Lung (tissue), 12 donors: ENCODE data around the gene MAGEA9B. TPM values are rescaled to one million over a fixed set of nuclear protein-coding genes. Genes with fewer than 3 reads are reported as not detected.
"Not testable (repeated sequence)": the region's sequence is repeated elsewhere in the genome, so short reads cannot be mapped to it uniquely, and the experiment has no call there.

Experiments
- ATAC-seq: fragments of 200-7000 bp; cut with Tn5 transposase; one replicate; pipeline ENCODE4 v1.9.1; 2020; ENCODE audit warnings: moderate number of reproducible peaks; ENCODE audit not compliant: insufficient read depth, low FRiP score
- DNase-seq, 3 donors: peaks; one replicate each; pipeline ENCODE4 v3.0.0-alpha.2; 2013 to 2017
- H3K27ac ChIP-seq, 2 donors: one replicate each; pipeline ENCODE4 v1.5.1; 2013; ENCODE audit warnings: mild to moderate bottlenecking in 2 of 2, moderate library complexity in 2 of 2, control low read depth in 1 of 2, inconsistent platforms in 1 of 2, low read depth in 1 of 2, low read length in 1 of 2
- H3K27me3 ChIP-seq, 3 donors: one replicate each; pipeline ENCODE4 v1.5.1; 2013; ENCODE audit warnings: low read length in 2 of 3; ENCODE audit not compliant: control insufficient read depth in 3 of 3, insufficient read depth in 3 of 3
- H3K36me3 ChIP-seq, 4 donors: one replicate each; pipeline ENCODE4 v1.5.1; 2013; ENCODE audit warnings: low read length in 4 of 4, mild to moderate bottlenecking in 1 of 4, moderate library complexity in 1 of 4; ENCODE audit not compliant: control insufficient read depth in 4 of 4, insufficient read depth in 4 of 4
- H3K4me1 ChIP-seq, 5 donors: one replicate each; pipeline ENCODE4 v1.5.1; 2013; ENCODE audit warnings: low read length in 5 of 5, mild to moderate bottlenecking in 2 of 5, moderate library complexity in 1 of 5; ENCODE audit not compliant: control insufficient read depth in 5 of 5, insufficient read depth in 5 of 5
- H3K4me3 ChIP-seq: one replicate; pipeline ENCODE4 v1.5.1; 2013; ENCODE audit warnings: mild to moderate bottlenecking, control low read depth, moderate library complexity
- H3K9ac ChIP-seq, 2 donors: one replicate each; pipeline ENCODE4 v1.5.1; 2013; ENCODE audit warnings: low read length in 2 of 2, control low read depth in 1 of 2; ENCODE audit not compliant: insufficient read depth in 1 of 2
- H3K9me3 ChIP-seq, 4 donors: one replicate each; pipeline ENCODE4 v1.5.1; 2013; ENCODE audit warnings: low read length in 3 of 4, mild to moderate bottlenecking in 1 of 4, moderate library complexity in 1 of 4; ENCODE audit not compliant: control insufficient read depth in 4 of 4, insufficient read depth in 3 of 4
- CTCF ChIP-seq: IDR thresholded peaks from 2 replicates; pipeline ENCODE4 v1.5.1; 2012; ENCODE audit warnings: mild to moderate bottlenecking; ENCODE audit errors: control extremely low read depth, extremely low read depth
- WGBS, 2 donors: extraction: QIAGEN DNeasy Blood & Tissue Kit; methylation state at CpG; one replicate each; pipeline ENCODE4 v1.1.7; 2013; 5-methylcytosine and 5-hydroxymethylcytosine counted together
- polyA plus RNA-seq, 2 donors: library from polyadenylated mRNA; stranded (reverse); fragments of 200-250 nt; gene quantifications; one replicate each; pipeline ENCODE4 v1.2.1, GENCODE V29; 2013
- total RNA-seq, 2 donors: library from RNA; depleted of rRNA in 1 of 2; stranded (reverse); fragments of >200 nt in 1 of 2; gene quantifications; one replicate each; pipeline ENCODE4 v1.2.1, GENCODE V29; 2014 to 2021
- donor health status: control.
- donor health status: control.
- donor health status: Bipolar disorder and iron deficiency.
- donor health status: healthy.
- donor health status: DM: yes; HTN: yes; CAD: no.

The MAGEA9B gene
- total and polyA plus RNA-seq, 4 donors: not detected

DNA sequence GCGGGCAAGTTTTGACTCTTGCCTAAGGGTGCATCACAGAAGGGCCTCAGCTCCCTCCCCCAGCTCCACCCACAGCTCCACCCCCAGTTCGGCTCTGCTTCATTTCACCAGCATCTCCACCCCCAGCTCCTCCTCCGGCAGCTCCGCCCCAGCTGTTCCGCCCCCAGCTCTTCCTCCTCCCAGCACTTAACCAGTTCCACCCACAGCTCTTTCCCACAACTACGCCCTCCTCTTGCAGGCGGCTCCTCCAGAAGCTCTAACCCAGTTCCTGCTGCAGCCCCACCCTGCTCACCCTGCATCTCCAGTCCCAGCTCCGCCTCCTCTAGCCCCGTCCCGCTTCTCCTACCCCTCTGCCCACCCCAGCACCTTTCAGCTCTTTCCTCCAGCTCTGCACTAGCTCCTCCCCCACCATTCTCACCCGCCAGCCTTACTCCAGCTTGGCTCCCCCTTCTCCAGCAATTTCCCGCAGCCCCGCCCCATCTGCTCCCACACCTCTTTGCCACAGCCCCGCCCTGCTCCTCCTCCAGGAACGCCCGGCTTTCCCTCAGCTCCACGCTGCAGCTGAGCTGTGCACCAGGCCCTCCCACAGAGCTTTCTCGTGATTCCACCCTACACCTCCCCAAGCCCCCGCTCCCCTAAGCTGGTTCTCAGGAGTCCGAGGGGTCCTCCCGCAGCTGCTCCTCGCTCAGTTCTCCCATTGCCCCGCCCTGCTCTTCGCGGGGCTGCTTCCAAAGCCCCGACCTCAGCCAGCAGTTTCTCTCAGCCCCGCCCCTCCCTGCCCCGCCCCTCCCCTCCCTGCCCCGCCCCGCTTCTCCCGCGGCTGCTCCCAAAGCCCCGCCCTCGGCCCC lies 47.8 kb downstream of the MAGEA9B start:
- WGBS, 2 donors: 1 to 34% methylated on average over 16 to 34 of the region's 34 CpGs
- peaks cover 0 to 4% (median 0%) of the 10 kb centered on the region in 5 donors for H3K4me1 ChIP-seq
- ATAC-seq (peak; percentile 60), DNase-seq (peak; percentile 91 to 94 (median 92))
- H3K9me3 ChIP-seq: peaks cover 0 to 3% (median 0%) of the 10 kb centered on the region in 4 donors
- H3K27me3 ChIP-seq: no peaks in the 10 kb centered on the region
- H3K27ac ChIP-seq: peak overlapping the region; percentile 83 to 89
- H3K9ac ChIP-seq: no peak overlapping the region
- peak overlapping the region; percentile 34 for H3K4me3 ChIP-seq
- TF ChIP-seq CTCF: no peak
- peaks cover 0 to 4% (median 0%) of the 10 kb centered on the region in 4 donors for H3K36me3 ChIP-seq

DNA sequence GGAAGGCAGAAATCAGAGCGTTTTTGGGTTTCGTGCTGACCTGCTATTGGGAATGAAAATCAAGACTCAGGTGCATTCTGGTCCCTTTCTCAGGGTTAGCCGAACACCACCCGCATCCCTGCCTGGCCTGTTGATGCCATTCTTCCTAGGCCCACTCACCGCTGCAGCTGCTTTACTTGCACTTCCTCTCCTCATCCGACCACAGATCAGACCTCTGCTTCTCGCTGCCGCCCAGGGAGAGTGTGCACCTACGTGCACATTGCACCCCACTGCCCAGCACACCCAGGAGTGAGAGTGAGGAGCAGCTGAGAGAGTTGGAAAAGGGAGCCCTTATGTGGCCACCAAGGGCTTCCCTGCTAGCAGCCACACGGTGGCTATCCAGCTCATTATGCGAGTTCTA lies 49.8 kb downstream of the MAGEA9B start:
- not testable (repeated sequence) for ATAC-seq, H3K9ac ChIP-seq, H3K27me3 ChIP-seq, H3K9me3 ChIP-seq, H3K27ac ChIP-seq, H3K4me3 ChIP-seq, H3K4me1 ChIP-seq, H3K36me3 ChIP-seq, DNase-seq
- 60 to 77% methylated on average over 5 to 8 of the region's 11 CpGs for WGBS, 2 donors

DNA sequence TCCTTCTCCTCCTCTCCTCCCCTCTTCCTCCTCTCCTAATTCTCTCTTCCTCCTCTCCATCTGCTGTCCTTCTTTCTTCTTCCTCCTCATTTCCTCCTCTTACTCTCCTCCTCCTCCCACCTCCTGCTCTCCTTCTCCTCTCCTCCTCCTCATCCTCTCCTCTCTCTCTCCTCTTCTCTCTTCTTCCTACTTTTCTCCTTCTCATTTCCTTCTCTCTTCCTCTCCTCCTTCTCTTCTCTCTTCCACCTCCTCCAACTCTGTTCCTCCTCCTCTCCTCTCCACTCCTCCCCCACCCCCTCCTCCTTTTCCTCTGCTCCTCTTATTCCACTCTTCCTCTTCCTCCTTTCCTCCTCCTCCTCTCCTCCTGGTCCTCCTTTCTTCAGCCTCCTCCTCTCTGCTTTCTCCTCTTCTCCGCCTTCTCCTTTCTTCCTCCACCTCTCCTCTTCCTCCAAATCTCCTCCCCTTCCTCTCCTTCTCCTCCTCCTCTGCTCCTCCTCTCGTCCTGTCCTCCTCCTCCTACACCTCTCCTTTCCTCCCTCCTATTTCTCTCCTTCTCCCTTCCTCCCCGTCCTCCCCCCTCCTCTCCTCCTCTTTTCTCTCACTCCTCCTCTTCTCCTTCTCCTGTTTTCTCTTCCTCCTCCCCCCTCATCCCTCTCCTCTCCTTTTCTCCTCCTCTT lies 52.2 kb downstream of the MAGEA9B start:
- H3K9me3 ChIP-seq, H3K4me1 ChIP-seq, DNase-seq, H3K36me3 ChIP-seq, H3K4me3 ChIP-seq, ATAC-seq, H3K27ac ChIP-seq, H3K9ac ChIP-seq, H3K27me3 ChIP-seq: not testable (repeated sequence)
- 55 to 80% methylated on average over 3 of the region's 3 CpGs for WGBS, 2 donors

- not testable (repeated sequence) for ATAC-seq, H3K4me1 ChIP-seq, H3K9me3 ChIP-seq, H3K36me3 ChIP-seq, DNase-seq, H3K4me3 ChIP-seq, H3K27me3 ChIP-seq, H3K9ac ChIP-seq, H3K27ac ChIP-seq
- 88 to 96% methylated on average over 7 to 10 of the region's 11 CpGs for whole genome bisulfite sequencing, 2 donors
Measured at GRCh38 chrX:149533999-149534398, 53.3 kb downstream of the MAGEA9B start.

- not testable (repeated sequence) for H3K4me3 ChIP-seq, H3K9ac ChIP-seq, H3K9me3 ChIP-seq, ATAC-seq, H3K27ac ChIP-seq, H3K4me1 ChIP-seq, H3K36me3 ChIP-seq, DNase-seq, H3K27me3 ChIP-seq
- WGBS, 2 donors: 83% methylated on average over 1 of the region's 3 CpGs; no CpG with 5 or more reads in 1 of the 2 donors
Measured at GRCh38 chrX:149532868-149533267, 54.4 kb downstream of the MAGEA9B start.

Other genes starting within 250 kb of the MAGEA9B start
- gene IDS, start 82.2 kb downstream of the MAGEA9B start, total RNA-seq: 100 to 1,000 TPM in 1 of 2 donors, 10 to 100 TPM in 1; 39.8 to 100 TPM
- 10 to 100 TPM; 32.0 to 58.6 TPM for gene IDS, start 82.2 kb downstream of the MAGEA9B start, polyA plus RNA-seq
- gene EOLA1, start 46.4 kb downstream of the MAGEA9B start, total RNA-seq: 10 to 100 TPM; 11.5 to 19.3 TPM
- gene EOLA1, start 46.4 kb downstream of the MAGEA9B start, polyA plus RNA-seq: 10 to 100 TPM; 17.7 to 19.9 TPM
- gene HSFX3, start 37.5 kb downstream of the MAGEA9B start, total RNA-seq: not detected
- gene HSFX3, start 37.5 kb downstream of the MAGEA9B start, polyA plus RNA-seq: not detected
- gene HSFX2, start 7.9 kb upstream of the MAGEA9B start, total RNA-seq: under 1 TPM in 1 of 2 donors, not detected in 1; 0.31 TPM
- gene HSFX2, start 7.9 kb upstream of the MAGEA9B start, polyA plus RNA-seq: under 1 TPM; 0.41 to 0.61 TPM
- gene TMEM185A, start 44.3 kb upstream of the MAGEA9B start, total RNA-seq: 10 to 100 TPM; 16.6 to 23.8 TPM
- gene TMEM185A, start 44.3 kb upstream of the MAGEA9B start, polyA plus RNA-seq: 10 to 100 TPM in 1 of 2 donors, 1 to 10 TPM in 1; 8.7 to 11.3 TPM
- gene MAGEA11, start 124.6 kb upstream of the MAGEA9B start, total RNA-seq: not detected
- gene MAGEA11, start 124.6 kb upstream of the MAGEA9B start, polyA plus RNA-seq: not detected
- 1 to 10 TPM in 1 of 2 donors, under 1 TPM in 1; 0.97 to 1.6 TPM for gene HSFX1, start 186.6 kb upstream of the MAGEA9B start, total RNA-seq
- gene HSFX1, start 186.6 kb upstream of the MAGEA9B start, polyA plus RNA-seq: under 1 TPM; 0.26 to 0.51 TPM
- not detected for gene MAGEA9, start 194.5 kb upstream of the MAGEA9B start, total RNA-seq
- gene MAGEA9, start 194.5 kb upstream of the MAGEA9B start, polyA plus RNA-seq: not detected